K562 (cell line): ENCODE measurements around the gene POFUT2.

Source experiments
- CTCF ChIP-seq, 3 experiments: IDR thresholded peaks in 2 of 3; conservative IDR thresholded peaks in 1 of 3; 2 replicates each; pipeline ENCODE4 v1.5.1; 2011 to 2012; ENCODE audit warnings: low read length in 3 of 3, mild to moderate bottlenecking in 3 of 3, control low read depth in 2 of 3, improper control_type of control experiment in 1 of 3, inconsistent platforms in 1 of 3, low read depth in 1 of 3, mixed read lengths in 1 of 3, moderate library complexity in 1 of 3; ENCODE audit not compliant: insufficient read depth in 2 of 3
- FOXK2 ChIP-seq, 2 experiments: fragments of 450-650 bp; IDR thresholded peaks in 1 of 2; conservative IDR thresholded peaks in 1 of 2; 2 replicates each; pipeline ENCODE4 v1.6.1; 2016; ENCODE audit warnings: low read depth in 2 of 2, mild to moderate bottlenecking in 1 of 2
- HDGF ChIP-seq: fragments of 450-650 bp; IDR thresholded peaks from 2 replicates; pipeline ENCODE4 v1.6.1; 2016
- MTA3 ChIP-seq: fragments of 450-650 bp; formaldehyde crosslinking; IDR thresholded peaks from 2 replicates; pipeline ENCODE4 v1.6.1; 2017; ENCODE audit warnings: mild to moderate bottlenecking, borderline replicate concordance
- SP1 ChIP-seq: sonication (generic); formaldehyde crosslinking; IDR thresholded peaks from 2 replicates; pipeline ENCODE4 v1.8.1; 2022; ENCODE audit warnings: mild to moderate bottlenecking, missing genetic modification reagents
- THRA ChIP-seq: fragments of 450-650 bp; IDR thresholded peaks from 2 replicates; pipeline ENCODE4 v1.6.1; 2017; ENCODE audit warnings: mild to moderate bottlenecking, moderate library complexity
- TRIM28 ChIP-seq: fragments of 450-650 bp; IDR thresholded peaks from 2 replicates; pipeline ENCODE4 v1.6.1; 2017
- USF2 ChIP-seq: sonication (generic); formaldehyde crosslinking; IDR thresholded peaks from 2 replicates; pipeline ENCODE4 v1.5.0; 2020; ENCODE audit warnings: missing genetic modification reagents

GRCh38 chr21:45313682-45314081, 26.0 kb upstream of the POFUT2 start:
- TF ChIP-seq CTCF (IDR thresholded peaks at IDR 0.05 in 2 of 3, conservative IDR thresholded peaks at IDR 0.05 in 1 of 3; ENCODE audit: insufficient read depth in 2 of 3, low read depth in 1 of 3, low read length in 3 of 3) (no peak), THRA (no peak), USF2 (CRISPR knock-in tag) (no peak), MTA3 (no peak), TRIM28 (no peak), SP1 (CRISPR knock-in tag) (no peak), FOXK2 (conservative IDR thresholded peaks at IDR 0.05 in 1 of 2, IDR thresholded peaks at IDR 0.05 in 1 of 2; ENCODE audit: low read depth in 2 of 2) (no peak), HDGF (no peak)
